WTC11 (cell line): ENCODE measurements around the gene NLGN1. TPM values are rescaled to one million over a fixed set of nuclear protein-coding genes. Genes with fewer than 3 reads are reported as not detected.

Experiments used
- ATAC-seq: fragments of 200-7000 bp; cut with Tn5 transposase; 2 replicates; pipeline ENCODE4 v1.10.0; 2021; ENCODE audit warnings: mild to moderate bottlenecking, moderate library complexity
- CTCF ChIA-PET: fragments of 300-600 bp; sonication (Branson Sonifier 250); formaldehyde crosslinking; loops from one replicate; lab custom pipeline; 2021; ENCODE audit warnings: antibody characterized with exemption; lab: Charles Lee
- POLR2A ChIA-PET: fragments of 350-600 bp; sonication (Branson Sonifier 250); formaldehyde crosslinking; loops from one replicate; lab custom pipeline; 2021; ENCODE audit warnings: antibody characterized with exemption; lab: Charles Lee
- DNase-seq: peaks from one replicate; pipeline ENCODE4 v3.0.0; 2021; ENCODE audit warnings: low spot score
- H3K27ac Mint-ChIP-seq: 2 replicates; pipeline ENCODE4 v1.8.0; 2021; ENCODE audit warnings: mixed read lengths
- H3K27me3 Mint-ChIP-seq: 2 replicates; pipeline ENCODE4 v1.8.0; 2021; ENCODE audit warnings: low read depth, mild to moderate bottlenecking, moderate library complexity, mixed read lengths
- H3K36me3 Mint-ChIP-seq: 2 replicates; pipeline ENCODE4 v1.8.0; 2021; ENCODE audit warnings: mixed read lengths
- H3K4me1 Mint-ChIP-seq: 2 replicates; pipeline ENCODE4 v1.8.0; 2022; ENCODE audit warnings: mixed read lengths
- H3K4me3 Mint-ChIP-seq: 2 replicates; pipeline ENCODE4 v1.8.0; 2021; ENCODE audit warnings: mild to moderate bottlenecking, moderate library complexity, mixed read lengths
- H3K9me3 Mint-ChIP-seq: 2 replicates; pipeline ENCODE4 v1.8.0; 2021; ENCODE audit warnings: mixed read lengths
- ARID4B ChIP-seq: sonication (generic); formaldehyde crosslinking; IDR thresholded peaks from 2 replicates; pipeline ENCODE4 v1.8.0; 2023; ENCODE audit warnings: missing genetic modification reagents, mild to moderate bottlenecking, borderline replicate concordance
- E2F4 ChIP-seq: sonication (generic); formaldehyde crosslinking; IDR thresholded peaks from 2 replicates; pipeline ENCODE4 v1.8.1; 2022; ENCODE audit warnings: low read depth, mild to moderate bottlenecking, moderate library complexity, missing genetic modification reagents, borderline replicate concordance
- FOXJ3 ChIP-seq: sonication (generic); formaldehyde crosslinking; IDR thresholded peaks from 2 replicates; pipeline ENCODE4 v1.9.0; 2021; ENCODE audit warnings: missing genetic modification reagents, mild to moderate bottlenecking, borderline replicate concordance
- GRHL2 ChIP-seq: fragments of 250-450 bp; sonication (Bioruptor Pico); IDR thresholded peaks from 2 replicates; pipeline ENCODE4 v1.8.0; 2022; ENCODE audit warnings: mild to moderate bottlenecking, moderate library complexity; ENCODE audit not compliant: insufficient replicate concordance, severe bottlenecking
- JUN ChIP-seq: sonication (generic); formaldehyde crosslinking; IDR thresholded peaks from 2 replicates; pipeline ENCODE4 v1.8.0; 2023; ENCODE audit warnings: mild to moderate bottlenecking, missing genetic modification reagents
- MXD4 ChIP-seq: fragments of 250-450 bp; sonication (Bioruptor Pico); IDR thresholded peaks from 2 replicates; pipeline ENCODE4 v1.8.0; 2021; ENCODE audit warnings: mild to moderate bottlenecking, moderate library complexity, borderline replicate concordance
- MYBL2 ChIP-seq: sonication (generic); formaldehyde crosslinking; IDR thresholded peaks from 2 replicates; pipeline ENCODE4 v1.8.1; 2023; ENCODE audit warnings: mild to moderate bottlenecking, moderate library complexity, missing genetic modification reagents
- RELA ChIP-seq: sonication (generic); formaldehyde crosslinking; IDR thresholded peaks from 2 replicates; pipeline ENCODE4 v1.8.1; 2022; ENCODE audit warnings: missing genetic modification reagents, mild to moderate bottlenecking, borderline replicate concordance
- SMAD3 ChIP-seq: sonication (generic); formaldehyde crosslinking; IDR thresholded peaks from 2 replicates; pipeline ENCODE4 v1.8.0; 2022; ENCODE audit warnings: missing genetic modification reagents, mild to moderate bottlenecking, borderline replicate concordance
- SOX15 ChIP-seq: fragments of 250-450 bp; sonication (Bioruptor Pico); IDR thresholded peaks from 2 replicates; pipeline ENCODE4 v1.9.0; 2021; ENCODE audit warnings: mild to moderate bottlenecking
- SP1 ChIP-seq: sonication (generic); formaldehyde crosslinking; conservative IDR thresholded peaks from 2 replicates; pipeline ENCODE4 v1.8.1; 2022; ENCODE audit warnings: missing genetic modification reagents
- USF1 ChIP-seq: sonication (generic); formaldehyde crosslinking; IDR thresholded peaks from 2 replicates; pipeline ENCODE4 v1.8.0; 2022; ENCODE audit warnings: mild to moderate bottlenecking, missing genetic modification reagents
- ZNF232 ChIP-seq: sonication (generic); formaldehyde crosslinking; IDR thresholded peaks from 2 replicates; pipeline ENCODE4 v1.8.0; 2022; ENCODE audit warnings: mild to moderate bottlenecking, missing genetic modification reagents
- total RNA-seq: library from RNA; stranded (reverse); gene quantifications from 3 replicates; pipeline ENCODE4 v1.2.3, GENCODE V29; 2021

The NLGN1 gene
- total RNA-seq, 1 experiment from 2014 or later = 12.4 TPM

GRCh38 chr3:174132421-174133042 lies 735.0 kb downstream of the NLGN1 start:
- Mint-ChIP-seq H3K9me3 (no peaks in the 10 kb centered on the region), H3K4me1 (peaks cover 12% of the 10 kb centered on the region), H3K36me3 (no peaks in the 10 kb centered on the region), H3K27me3 (no peaks in the 10 kb centered on the region), H3K4me3 (no peak overlapping the region)
- POLR2A ChIA-PET = no interaction called here
- TF ChIP-seq RELA (CRISPR knock-in tag) (no peak), SOX15 (no peak), SMAD3 (no peak), SP1 (CRISPR knock-in tag) (no peak), E2F4 (CRISPR knock-in tag) (no peak), JUN (CRISPR knock-in tag) (no peak), MYBL2 (CRISPR knock-in tag) (no peak), FOXJ3 (CRISPR knock-in tag) (no peak), USF1 (CRISPR knock-in tag) (no peak), MXD4 (no peak), GRHL2 (CRISPR knock-in tag) (no peak), ARID4B (CRISPR knock-in tag) (no peak), ZNF232 (no peak)
- TF ChIP-seq, all 79 proteins: peak for 0
- ATAC-seq (no peak), DNase-seq (no peak)
- no peak overlapping the region for H3K27ac Mint-ChIP-seq
- CTCF ChIA-PET = no interaction called here

GRCh38 chr3:174146008-174146407 lies 748.5 kb downstream of the NLGN1 start:
- Mint-ChIP-seq H3K36me3 (peaks cover 12% of the 10 kb centered on the region), H3K4me1 (peaks cover 10% of the 10 kb centered on the region), H3K27me3 (no peaks in the 10 kb centered on the region), H3K9me3 (peaks cover 19% of the 10 kb centered on the region), H3K27ac (no peak overlapping the region), H3K4me3 (no peak overlapping the region)
- ATAC-seq (no peak), DNase-seq (no peak)
- CTCF ChIA-PET = no interaction called here
- POLR2A ChIA-PET = no interaction called here
- TF ChIP-seq ARID4B (CRISPR knock-in tag) = no peak
